AG04449 (cell line): Measurements from ENCODE around the gene RTN4R.
A peak's percentile ranks its signal among the peaks of the same experiment; 100 is the strongest.
"Not testable (repeated sequence)": the region's sequence is repeated elsewhere in the genome, so short reads cannot be mapped to it uniquely, and the experiment has no call there.

Experiments
- CTCF ChIA-PET: fragments of 350-600 bp; formaldehyde crosslinking; extraction: SDS; loops from one replicate; lab custom pipeline; 2021; ENCODE audit warnings: antibody characterized with exemption; lab: Yijun Ruan, JAX
- POLR2A ChIA-PET: fragments of 400-600, 350-600 bp; formaldehyde crosslinking; extraction: SDS; loops from one replicate; lab custom pipeline; 2020; ENCODE audit warnings: antibody characterized with exemption, inconsistent platforms; lab: Yijun Ruan, JAX
- DNase-seq: peaks from one replicate; pipeline ENCODE4 v3.0.0-alpha.2; 2010; ENCODE audit warnings: low read depth, low spot score
- H3K4me3 ChIP-seq: 2 replicates; pipeline ENCODE4 v1.5.1; 2011; ENCODE audit warnings: low read depth, mild to moderate bottlenecking, control low read depth, low read length
- TF ChIP-seq, protein P1 (sequence below): IDR thresholded peaks from one replicate; pipeline ENCODE4 v1.5.1; 2011; ENCODE audit warnings: mild to moderate bottlenecking, moderate library complexity, low read length, control low read depth, inconsistent platforms; ENCODE audit not compliant: insufficient read depth; ENCODE audit errors: missing control alignments

RTN4R gene

DNA sequence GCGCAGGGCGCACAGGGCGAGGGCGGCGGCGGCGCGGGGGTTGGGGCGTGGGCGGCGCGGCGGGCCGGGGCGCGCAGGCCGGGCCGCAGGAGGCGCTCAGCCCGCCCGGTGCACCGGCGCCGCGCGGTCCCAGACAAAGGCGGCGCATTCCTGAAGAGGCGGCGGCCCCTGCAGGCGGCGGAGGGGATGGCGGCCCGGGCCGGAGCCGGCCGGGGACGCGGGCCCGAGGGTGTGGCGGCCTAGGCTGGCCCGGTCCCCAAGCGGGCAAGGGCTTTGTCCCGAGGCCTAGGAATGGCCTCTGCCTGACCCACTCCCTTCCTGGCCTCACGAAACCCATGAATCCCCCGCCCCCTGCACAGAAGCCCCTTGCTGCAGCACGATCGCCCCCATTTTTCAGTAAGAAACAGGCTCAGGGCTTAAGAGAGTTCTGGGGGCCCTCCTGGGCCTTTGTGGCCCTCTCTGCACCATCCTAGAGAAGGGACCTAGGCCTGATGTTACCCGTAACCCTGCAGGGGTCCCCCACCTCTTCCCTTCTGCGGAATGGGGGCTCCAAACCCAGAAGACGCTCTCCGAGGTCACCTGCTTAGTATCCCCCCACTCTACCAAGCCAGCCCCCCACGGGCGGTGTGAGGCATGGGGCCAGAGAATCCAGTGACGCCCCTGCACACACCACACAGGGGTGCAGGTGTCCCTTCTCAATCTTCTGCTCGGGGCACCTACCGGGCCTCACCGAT is at the start of gene RTN4R:
Gene RTN4R (minus strand): TSS at position 40 of the 734 bp plus-strand sequence. CDS start 226 bp downstream, outside the sequence.
- DNase-seq: no peak
- H3K4me3 ChIP-seq: peak within 1 kb of the TSS; percentile 1; the same call in 1 of the 2 replicates
- ChIA-PET POLR2A (no interaction called here), CTCF (interaction anchor here (2.2 to 2.9 kb wide), 2 partner anchors 93 to 112 kb away, joined by 10 to 32 read pairs; no protein-coding TSS in a partner anchor)
- TF ChIP-seq, protein P1, sequence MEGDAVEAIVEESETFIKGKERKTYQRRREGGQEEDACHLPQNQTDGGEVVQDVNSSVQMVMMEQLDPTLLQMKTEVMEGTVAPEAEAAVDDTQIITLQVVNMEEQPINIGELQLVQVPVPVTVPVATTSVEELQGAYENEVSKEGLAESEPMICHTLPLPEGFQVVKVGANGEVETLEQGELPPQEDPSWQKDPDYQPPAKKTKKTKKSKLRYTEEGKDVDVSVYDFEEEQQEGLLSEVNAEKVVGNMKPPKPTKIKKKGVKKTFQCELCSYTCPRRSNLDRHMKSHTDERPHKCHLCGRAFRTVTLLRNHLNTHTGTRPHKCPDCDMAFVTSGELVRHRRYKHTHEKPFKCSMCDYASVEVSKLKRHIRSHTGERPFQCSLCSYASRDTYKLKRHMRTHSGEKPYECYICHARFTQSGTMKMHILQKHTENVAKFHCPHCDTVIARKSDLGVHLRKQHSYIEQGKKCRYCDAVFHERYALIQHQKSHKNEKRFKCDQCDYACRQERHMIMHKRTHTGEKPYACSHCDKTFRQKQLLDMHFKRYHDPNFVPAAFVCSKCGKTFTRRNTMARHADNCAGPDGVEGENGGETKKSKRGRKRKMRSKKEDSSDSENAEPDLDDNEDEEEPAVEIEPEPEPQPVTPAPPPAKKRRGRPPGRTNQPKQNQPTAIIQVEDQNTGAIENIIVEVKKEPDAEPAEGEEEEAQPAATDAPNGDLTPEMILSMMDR: peak; percentile 79

DNA sequence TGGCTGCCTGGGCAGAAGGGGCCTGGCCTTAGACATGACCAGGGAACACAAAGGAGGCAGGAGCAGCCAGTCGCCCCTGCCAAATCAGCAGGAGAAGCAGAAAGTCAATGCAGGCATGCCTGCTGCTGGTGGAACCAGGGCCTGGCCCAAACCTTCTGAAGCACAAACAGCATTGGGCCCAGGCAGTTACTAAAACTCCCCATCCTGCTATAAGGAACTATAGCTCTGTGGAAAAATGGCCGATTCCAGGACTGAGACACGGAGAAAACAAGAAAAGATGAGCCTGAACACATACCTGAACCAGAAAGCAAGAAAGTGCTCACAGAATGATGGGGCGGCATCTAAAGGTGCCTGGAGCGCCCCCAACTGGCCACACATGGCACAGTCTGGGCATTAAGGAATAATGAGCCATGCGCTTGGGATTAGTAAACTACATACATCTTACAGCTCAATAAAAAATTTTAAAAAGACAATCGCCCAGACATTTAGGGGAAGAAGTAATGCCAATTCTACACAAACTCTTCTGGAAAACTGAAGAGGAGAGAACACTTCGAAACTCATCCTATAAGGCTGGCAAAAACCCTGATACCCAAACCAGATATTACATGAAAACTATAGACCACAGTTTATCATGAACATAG is 49.4 kb upstream of the RTN4R start:
- H3K4me3 ChIP-seq, POLR2A ChIA-PET, DNase-seq: not testable (repeated sequence)
- CTCF ChIA-PET: interaction anchor here (0.6 to 2.0 kb wide), 5 partner anchors 10 to 216 kb away, joined by 3 to 16 read pairs (median 3); no protein-coding TSS in a partner anchor

DNA sequence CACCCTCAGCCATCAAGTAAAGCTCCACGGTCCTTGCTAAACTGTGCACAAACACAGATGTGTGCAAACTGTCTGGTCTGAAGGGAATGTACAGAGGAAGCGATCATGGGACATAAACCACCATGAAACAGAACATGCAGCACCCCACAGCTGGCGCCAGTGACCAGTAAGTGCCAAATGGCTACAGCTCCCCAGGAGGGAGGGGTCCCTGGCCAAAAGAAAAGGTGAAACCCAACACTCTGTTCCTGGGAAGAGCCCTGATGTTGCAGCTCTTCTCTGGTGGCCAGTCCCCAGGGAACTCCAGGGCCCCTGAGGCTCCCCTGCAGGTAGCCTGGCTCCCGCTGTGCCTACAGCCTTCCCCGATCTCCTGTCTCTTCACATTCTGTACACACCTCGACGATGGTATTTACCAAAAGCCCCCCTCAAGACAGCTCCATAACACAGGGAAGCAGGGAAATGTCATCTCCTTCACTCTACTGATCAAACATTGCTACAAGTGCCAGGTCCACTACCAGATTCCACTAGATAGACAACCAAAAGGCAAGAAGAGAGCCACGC is 48.8 kb upstream of the RTN4R start:
- POLR2A ChIA-PET: no interaction called here

DNA sequence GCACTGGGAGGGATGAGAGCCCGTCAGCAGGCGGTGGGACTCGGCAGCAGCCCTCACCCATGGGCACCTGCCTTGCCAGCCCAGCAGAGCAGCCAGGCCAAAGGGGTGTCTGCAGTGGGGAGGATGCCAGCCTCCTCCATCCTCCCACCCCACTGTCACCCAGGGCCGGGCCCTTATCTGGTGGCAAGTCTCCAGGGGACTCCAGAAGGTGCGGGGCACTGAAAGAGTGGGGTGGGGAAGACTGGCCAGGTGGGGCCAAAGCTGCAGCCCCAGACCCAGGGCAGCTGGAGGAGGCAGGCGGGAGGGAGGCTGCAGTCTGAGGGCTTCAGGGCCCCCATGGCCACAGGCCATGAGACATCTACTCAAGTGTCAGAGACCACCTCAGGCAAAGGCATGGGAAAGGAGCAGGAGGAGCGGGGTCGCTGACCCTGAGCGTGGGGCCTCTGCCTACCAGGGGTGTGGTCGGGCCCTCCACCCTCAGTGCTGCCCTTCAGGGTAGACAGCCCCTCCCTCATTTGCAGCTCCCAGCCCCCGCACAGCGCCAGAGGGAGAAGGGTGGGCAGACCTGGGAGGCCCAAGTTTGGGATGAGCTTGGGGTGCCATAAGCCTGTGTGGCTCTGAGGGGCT is 48.2 kb upstream of the RTN4R start:
- DNase-seq: no peak
- no peak overlapping the region for H3K4me3 ChIP-seq
- ChIA-PET POLR2A (no interaction called here), CTCF (interaction anchor here (1.1 to 2.0 kb wide), 4 partner anchors 9 to 159 kb away, joined by 3 to 16 read pairs (median 4); no protein-coding TSS in a partner anchor)
- TF ChIP-seq, protein P1: no peak

More for the DNA sequence above, 48.8 kb upstream of the RTN4R start:
- H3K4me3 ChIP-seq: no peak overlapping the region
- CTCF ChIA-PET: interaction anchor here (1.1 to 2.0 kb wide), 4 partner anchors 10 to 160 kb away, joined by 3 to 16 read pairs (median 4); no protein-coding TSS in a partner anchor
- no peak for DNase-seq
- TF ChIP-seq, protein P1: no peak

DNA sequence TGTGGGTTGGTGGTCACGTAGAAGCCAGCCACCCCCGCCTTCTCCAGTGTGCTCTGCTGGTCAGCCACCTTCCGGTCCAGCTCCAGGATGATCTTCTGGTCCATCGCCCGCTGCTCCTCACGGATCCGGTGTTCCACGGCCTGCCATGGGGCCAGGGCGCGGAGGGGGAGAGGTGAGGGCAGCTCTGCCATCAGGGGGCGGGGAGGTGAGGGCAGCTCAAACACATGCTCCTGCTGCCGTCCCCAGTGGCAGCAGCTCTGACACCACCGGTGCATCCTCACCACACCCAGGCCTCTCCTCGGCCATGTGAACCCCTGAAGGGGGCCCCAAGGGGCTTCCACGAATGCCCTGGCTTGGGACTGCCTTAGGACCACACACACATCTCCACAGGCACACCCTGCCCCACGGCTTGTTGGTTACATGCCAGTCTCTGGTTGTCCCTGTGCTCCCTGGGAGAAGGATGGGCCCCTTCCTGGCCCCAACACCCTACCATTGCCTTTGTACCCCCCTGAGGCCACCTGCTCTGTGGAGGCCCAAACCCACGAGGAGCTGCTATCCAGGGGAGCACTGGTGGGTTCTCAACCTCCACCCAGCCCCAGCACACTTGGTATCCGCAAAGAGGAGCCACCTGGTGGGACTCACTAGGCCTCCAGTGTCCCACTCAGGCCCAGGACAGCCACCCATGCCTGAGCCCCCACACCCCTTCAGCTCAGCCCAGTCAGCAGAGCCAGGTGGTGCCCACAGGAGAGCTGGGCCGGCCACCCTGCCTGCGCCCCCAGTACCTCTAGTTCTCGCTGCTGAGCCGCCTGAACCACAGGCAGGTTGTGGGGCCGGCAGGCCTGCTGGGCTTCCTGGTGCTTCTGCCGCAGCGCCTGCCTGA is 47.5 kb upstream of the RTN4R start:
- ChIA-PET POLR2A (no interaction called here), CTCF (interaction anchor here (0.6 kb wide), 1 partner anchor 103 kb away, joined by 3 read pairs; no protein-coding TSS in a partner anchor)
- no peak for DNase-seq
- TF ChIP-seq, protein P1: no peak
- no peak overlapping the region for H3K4me3 ChIP-seq

DNA sequence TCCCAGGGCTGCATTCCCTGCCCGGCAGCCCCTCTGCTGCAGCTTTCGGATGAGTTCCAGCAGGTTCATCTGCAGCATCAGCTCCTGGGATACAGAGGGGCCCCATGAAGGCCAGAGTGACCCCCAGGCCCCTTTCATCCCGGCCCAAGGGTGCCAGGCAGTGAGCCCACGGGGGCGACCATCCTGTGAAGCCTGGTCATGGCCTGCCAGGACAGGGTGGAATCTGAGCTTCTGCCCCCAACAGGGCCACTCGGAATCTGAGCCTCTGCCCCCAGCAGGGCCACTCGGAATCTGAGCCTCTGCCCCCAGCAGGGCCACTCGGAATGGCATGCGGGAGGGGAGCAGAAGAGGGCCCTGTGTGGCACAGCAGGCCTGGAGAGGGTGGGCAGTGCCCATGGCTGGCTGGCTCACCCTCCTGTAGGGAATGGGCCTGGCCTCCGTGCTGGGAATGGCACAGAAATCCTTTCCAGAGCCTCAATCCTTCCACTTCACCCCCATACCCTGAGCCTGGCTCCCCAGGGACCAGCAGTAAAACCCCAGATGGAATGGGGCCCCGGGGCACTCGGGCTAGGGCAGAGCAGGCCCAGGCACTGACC is 46.7 kb upstream of the RTN4R start:
- CTCF ChIA-PET: interaction anchor here (0.6 kb wide), 1 partner anchor 103 kb away, joined by 3 read pairs; no protein-coding TSS in a partner anchor
- H3K4me3 ChIP-seq, POLR2A ChIA-PET, DNase-seq: not testable (repeated sequence)

DNA sequence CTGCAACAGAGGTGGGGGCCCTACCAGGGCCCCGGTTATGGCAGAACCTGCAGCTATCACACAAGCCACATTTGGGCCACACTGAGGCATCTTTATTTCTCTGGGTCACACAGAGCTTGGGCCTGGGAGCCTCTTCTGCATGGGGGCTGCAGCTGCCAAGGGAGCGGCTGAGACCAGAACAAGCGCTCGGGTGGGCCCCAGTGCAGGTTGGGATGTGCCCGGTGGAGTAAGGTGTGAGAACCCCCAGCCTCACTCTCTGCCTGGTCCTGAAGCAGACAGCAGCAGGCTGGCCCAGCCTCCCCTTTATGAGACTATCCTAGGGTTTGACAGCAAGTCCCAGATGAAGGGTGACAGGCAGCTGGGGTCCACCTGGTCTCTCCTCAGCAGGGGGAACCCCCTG is 46.1 kb upstream of the RTN4R start:
- DNase-seq, POLR2A ChIA-PET, CTCF ChIA-PET, H3K4me3 ChIP-seq: not testable (repeated sequence)

DNA sequence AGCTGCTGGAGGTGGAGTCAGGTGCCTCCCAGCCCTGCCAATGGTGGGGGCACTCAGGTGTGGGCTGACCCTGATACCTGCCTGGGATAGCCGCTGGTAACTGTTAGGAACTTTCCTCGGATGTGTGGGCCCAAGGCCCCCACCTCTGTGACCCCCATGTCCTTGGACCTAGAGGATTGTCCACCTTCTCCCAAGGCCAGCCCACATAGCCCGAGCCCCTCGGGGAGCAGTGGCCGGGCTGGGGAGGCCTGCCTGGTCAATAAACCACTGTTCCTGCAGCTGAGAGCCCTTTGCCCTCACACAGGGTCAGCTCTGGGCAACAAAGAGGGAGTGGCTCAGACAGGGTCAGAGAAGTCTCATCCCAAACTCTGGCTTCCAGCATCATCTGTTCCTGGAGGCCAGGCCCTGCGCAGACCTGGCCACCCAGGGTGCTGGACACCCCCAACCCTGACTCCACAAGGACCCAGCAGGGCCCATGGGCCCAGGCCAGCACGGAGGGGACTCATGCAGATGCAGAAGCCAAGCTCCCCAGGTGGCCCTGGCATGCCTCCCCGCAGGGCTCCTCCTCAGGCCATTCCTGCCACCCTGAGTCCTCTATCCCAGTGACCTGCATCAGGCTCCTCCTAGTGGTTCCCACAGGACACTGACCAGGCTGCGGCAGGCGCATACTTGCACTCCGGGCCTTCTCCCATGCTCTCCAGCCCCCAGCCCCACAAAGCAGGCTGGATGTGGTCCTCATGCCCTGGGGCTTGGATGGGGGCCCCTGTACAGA is 45.4 kb upstream of the RTN4R start:
- POLR2A ChIA-PET: not testable (repeated sequence)

More for the DNA sequence above, 45.4 kb upstream of the RTN4R start:
- CTCF ChIA-PET, H3K4me3 ChIP-seq, DNase-seq: not testable (repeated sequence)
